GM12801 (cell line): ENCODE data around the gene MORC2.

Source experiments
- TF ChIP-seq, protein P1 (sequence below): IDR thresholded peaks from one replicate; pipeline ENCODE4 v1.5.1; 2011; ENCODE audit warnings: control low read depth; ENCODE audit not compliant: insufficient read length; ENCODE audit errors: extremely low read depth

Gene MORC2

DNA sequence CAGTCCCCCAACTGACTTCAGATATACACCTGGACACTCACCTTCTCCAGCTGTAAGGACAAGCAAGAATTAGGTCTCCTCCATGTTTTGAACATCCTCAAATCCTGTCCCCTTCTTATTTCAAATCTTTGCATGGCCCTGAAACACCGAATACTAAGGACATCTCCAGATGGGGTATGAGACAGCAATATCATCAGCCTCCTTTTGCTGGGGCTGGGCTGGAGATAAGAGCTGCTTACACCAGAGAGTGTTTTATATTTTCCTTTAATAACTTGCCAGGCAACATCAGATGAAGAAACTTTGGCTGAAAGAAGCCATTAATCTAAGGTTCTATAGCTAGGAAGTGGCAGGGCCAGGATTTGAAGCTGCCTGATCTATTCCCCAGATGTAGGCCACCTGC, 22.1 kb upstream of the MORC2 start:
- TF ChIP-seq, protein P1, sequence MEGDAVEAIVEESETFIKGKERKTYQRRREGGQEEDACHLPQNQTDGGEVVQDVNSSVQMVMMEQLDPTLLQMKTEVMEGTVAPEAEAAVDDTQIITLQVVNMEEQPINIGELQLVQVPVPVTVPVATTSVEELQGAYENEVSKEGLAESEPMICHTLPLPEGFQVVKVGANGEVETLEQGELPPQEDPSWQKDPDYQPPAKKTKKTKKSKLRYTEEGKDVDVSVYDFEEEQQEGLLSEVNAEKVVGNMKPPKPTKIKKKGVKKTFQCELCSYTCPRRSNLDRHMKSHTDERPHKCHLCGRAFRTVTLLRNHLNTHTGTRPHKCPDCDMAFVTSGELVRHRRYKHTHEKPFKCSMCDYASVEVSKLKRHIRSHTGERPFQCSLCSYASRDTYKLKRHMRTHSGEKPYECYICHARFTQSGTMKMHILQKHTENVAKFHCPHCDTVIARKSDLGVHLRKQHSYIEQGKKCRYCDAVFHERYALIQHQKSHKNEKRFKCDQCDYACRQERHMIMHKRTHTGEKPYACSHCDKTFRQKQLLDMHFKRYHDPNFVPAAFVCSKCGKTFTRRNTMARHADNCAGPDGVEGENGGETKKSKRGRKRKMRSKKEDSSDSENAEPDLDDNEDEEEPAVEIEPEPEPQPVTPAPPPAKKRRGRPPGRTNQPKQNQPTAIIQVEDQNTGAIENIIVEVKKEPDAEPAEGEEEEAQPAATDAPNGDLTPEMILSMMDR = no peak

DNA sequence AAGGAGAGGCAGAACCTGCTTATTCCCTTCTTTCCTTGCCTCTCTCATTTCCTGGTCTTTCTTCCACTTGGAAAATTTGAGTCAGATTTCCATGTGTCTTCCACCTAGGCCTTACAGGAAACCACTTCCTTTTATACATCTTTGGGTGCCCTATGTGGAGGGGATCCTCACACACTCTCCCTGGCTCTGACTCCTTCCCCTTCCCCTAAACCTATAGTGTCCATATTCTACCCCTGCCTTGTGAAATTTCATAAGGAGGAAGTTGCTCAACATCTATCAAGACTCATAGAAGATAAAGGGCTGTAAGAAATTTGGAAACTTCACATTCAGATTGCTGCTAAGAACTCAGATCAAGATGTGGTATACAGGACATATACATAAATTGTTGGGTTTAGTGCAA, 20.9 kb upstream of the MORC2 start:
- TF ChIP-seq, protein P1 = no peak

DNA sequence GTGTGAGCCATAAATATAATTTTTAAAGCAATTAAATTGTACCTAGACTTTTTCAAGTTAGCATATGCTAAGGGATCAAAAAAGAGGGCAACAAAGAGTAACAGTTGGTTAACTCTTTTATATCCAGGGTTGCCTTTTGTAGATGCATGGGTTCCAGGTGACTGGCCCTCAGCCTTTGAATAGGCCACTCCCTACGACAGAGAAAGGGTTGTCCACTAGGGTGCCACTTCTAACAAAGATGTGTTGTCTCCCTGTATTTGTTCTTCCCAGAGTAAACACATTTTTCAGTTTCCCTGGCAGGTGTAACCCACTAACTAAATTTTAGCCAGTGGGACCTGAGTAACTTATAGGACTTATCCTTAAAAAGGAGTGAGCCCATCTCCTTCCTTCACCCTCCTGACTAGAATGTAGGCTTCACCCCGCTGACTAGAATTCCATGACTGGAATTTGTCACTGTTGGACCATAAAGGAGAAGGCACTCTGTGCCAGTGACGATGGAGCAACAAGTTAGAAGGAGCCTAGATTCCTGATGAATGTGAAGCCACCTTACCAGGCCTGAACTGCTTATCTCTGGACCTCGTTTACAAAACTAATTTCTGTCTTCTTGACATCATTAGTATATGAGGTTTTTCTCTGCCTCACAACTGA, 17.1 kb upstream of the MORC2 start:
- TF ChIP-seq, protein P1 = no peak

DNA sequence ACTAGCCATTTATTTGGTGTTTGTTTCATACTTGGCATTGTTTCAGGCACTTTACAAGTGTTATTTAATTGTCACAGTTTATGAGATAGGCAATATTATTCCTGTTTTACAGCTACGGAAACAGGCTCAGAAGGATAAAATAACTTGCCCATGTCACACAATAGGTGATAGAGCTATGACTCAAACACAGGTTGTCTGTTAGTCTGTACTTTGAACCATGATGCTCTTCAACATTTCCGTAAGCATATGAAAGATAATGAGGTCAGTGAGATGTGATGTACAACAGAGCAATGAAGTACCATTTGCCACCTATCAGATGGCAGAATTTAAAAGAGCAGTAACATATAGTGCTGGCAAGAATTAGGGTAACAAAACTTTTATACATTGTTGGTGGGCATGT, 15.7 kb upstream of the MORC2 start:
- TF ChIP-seq, protein P1 = no peak

DNA sequence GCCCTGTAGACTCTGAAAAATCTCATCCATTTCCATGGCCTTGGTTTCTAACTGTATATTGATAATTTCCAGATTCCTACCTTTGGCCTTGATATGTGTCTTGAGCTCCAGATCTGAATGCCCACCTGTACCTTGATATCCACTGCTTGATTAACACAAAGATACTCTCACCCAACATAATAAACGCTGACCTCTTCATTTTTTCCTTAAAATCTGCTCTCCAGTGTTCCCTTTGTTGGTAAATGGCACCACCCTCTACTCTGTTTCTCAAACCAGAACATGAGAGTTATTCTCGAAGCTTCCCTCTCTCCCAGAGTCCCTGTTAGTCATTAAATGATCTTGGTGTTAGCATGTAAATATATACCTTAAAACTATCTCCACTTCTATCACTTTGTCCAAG, 13.9 kb upstream of the MORC2 start:
- TF ChIP-seq, protein P1 = no peak

DNA sequence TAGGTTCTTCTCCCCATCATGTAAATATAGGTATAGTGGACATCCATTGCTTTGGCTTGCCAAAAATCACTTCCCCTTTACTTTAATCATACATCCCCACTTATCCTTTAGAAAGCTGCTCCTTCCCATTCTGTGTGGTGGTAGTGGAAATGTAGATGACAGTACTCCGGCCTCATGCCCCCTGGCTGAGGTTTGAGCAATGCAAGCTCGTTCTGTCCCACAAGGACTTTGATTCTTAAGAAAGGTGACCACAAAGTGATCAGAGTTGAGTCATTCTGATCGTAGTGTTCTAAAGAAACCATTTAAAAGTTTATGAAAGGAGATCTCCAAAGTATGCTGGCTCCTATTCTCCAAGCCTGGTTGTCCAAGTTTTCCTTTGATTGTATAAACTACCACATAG, 11.4 kb upstream of the MORC2 start:
- TF ChIP-seq, protein P1 = no peak

DNA sequence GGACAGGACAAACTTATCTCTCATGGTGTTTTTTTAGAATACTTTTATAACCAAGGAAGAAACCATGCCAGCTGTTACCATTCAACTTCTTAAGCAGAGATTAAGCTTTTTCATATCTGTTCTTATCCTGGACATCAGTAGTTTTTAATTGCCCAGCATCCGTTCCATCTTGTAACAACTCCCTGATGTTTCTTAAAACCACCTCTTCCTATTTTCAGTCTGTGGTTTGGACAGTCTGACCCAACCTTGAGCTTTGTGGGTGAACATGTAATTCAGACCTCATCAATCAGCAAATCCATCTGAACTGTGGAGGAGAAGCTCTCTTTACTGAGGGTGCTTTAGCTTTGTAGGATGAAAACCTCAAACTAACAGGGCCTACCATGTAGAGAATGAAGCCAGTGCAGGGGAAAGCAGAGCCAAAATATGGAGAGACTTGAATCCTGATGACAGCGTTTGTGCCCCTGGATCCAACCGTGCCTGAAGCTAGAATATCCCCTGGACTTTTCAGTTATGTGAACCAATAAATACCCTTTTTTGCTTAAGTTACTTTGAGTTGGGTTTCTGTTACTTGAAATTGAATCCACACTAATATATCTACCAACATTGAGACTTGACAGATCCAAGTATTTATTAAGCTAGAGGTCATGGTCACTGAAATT, 9.9 kb upstream of the MORC2 start:
- TF ChIP-seq, protein P1 = no peak
